Neural cell (in vitro differentiated cells): ENCODE data around the gene ABCA10. TPM values are rescaled to one million over a fixed set of nuclear protein-coding genes. Genes with fewer than 3 reads are reported as not detected.
A peak's percentile ranks its signal among the peaks of the same experiment; 100 is the strongest.

Experiments used
- H2AFZ ChIP-seq: fragments of 200-600, 300-800 bp; sonication (generic), shearing (Covaris generic); 2 replicates; pipeline ENCODE4 v1.6.0; 2014; ENCODE audit warnings: low read depth, mild to moderate bottlenecking, antibody characterized with exemption, low read length, moderate library complexity
- H3F3A ChIP-seq: fragments of 200-600 bp; shearing (Covaris generic); 2 replicates; pipeline ENCODE4 v1.6.1; 2016; ENCODE audit warnings: mild to moderate bottlenecking, moderate library complexity, mixed read lengths, antibody characterized with exemption, low read length; ENCODE audit not compliant: insufficient read depth, poor library complexity, severe bottlenecking
- H3K27ac ChIP-seq: fragments of 200-600, 300-800 bp; sonication (generic), shearing (Covaris generic); 2 replicates; pipeline ENCODE4 v1.5.1; 2014; ENCODE audit warnings: mild to moderate bottlenecking, low read length, moderate library complexity
- H3K27me3 ChIP-seq: fragments of 300-800, 200-600 bp; sonication (generic), shearing (Covaris generic); 2 replicates; pipeline ENCODE4 v1.6.0; 2014; ENCODE audit warnings: mild to moderate bottlenecking, low read depth, low read length, moderate library complexity; ENCODE audit not compliant: insufficient read depth
- H3K36me3 ChIP-seq: fragments of 300-800, 200-600 bp; sonication (generic), shearing (Covaris generic); 2 replicates; pipeline ENCODE4 v1.5.1; 2014; ENCODE audit warnings: mild to moderate bottlenecking, antibody characterized with exemption, low read length, moderate library complexity; ENCODE audit not compliant: insufficient read depth
- H3K4me2 ChIP-seq: fragments of 300-800, 200-600 bp; sonication (generic), shearing (Covaris generic); 2 replicates; pipeline ENCODE4 v1.6.0; 2014; ENCODE audit warnings: mild to moderate bottlenecking, low read length
- H3K4me3 ChIP-seq: fragments of 300-800, 200-600 bp; sonication (generic), shearing (Covaris generic); 2 replicates; pipeline ENCODE4 v1.5.1; 2014; ENCODE audit warnings: mild to moderate bottlenecking, low read length, moderate library complexity
- H3K79me2 ChIP-seq: fragments of 200-600 bp; shearing (Covaris generic); replicated peaks from 2 replicates; pipeline ENCODE4 v1.6.0; 2014; ENCODE audit warnings: mild to moderate bottlenecking, low read length, moderate library complexity; ENCODE audit not compliant: insufficient read depth
- H3K9ac ChIP-seq: fragments of 300-800, 200-600 bp; sonication (generic), shearing (Covaris generic); 2 replicates; pipeline ENCODE4 v1.6.1; 2016; ENCODE audit warnings: mild to moderate bottlenecking, low read length, mixed read lengths
- H3K9me2 ChIP-seq: fragments of 200-600 bp; shearing (Covaris generic); 2 replicates; pipeline ENCODE4 v1.6.1; 2016; ENCODE audit warnings: mild to moderate bottlenecking, low read length, mixed read lengths; ENCODE audit not compliant: insufficient read depth
- H3K9me3 ChIP-seq: fragments of 200-600, 300-800 bp; sonication (generic), shearing (Covaris generic); 2 replicates; pipeline ENCODE4 v1.6.1; 2016; ENCODE audit warnings: mild to moderate bottlenecking, mixed run types, low read length, moderate library complexity, mixed read lengths
- H4K20me1 ChIP-seq: fragments of 200-600 bp; shearing (Covaris generic); 2 replicates; pipeline ENCODE4 v1.6.1; 2016; ENCODE audit warnings: mild to moderate bottlenecking, mixed run types; ENCODE audit not compliant: insufficient read depth
- CTCF ChIP-seq: fragments of 450-650 bp; IDR thresholded peaks from 2 replicates; pipeline ENCODE4 v1.5.1; 2014; ENCODE audit warnings: antibody characterized with exemption, mild to moderate bottlenecking, moderate library complexity; ENCODE audit not compliant: poor library complexity, severe bottlenecking
- EP300 ChIP-seq: fragments of 450-650 bp; conservative IDR thresholded peaks from 2 replicates; pipeline ENCODE4 v1.6.1; 2014; ENCODE audit warnings: antibody characterized with exemption, mild to moderate bottlenecking, moderate library complexity; ENCODE audit not compliant: poor library complexity, severe bottlenecking
- EZH2 ChIP-seq: fragments of 200-600, 300-800 bp; shearing (Covaris generic), sonication (generic); IDR thresholded peaks from 2 replicates; pipeline ENCODE4 v1.6.1; 2014; ENCODE audit warnings: antibody characterized with exemption, low read length, borderline replicate concordance, mild to moderate bottlenecking; ENCODE audit not compliant: insufficient read depth, poor library complexity, severe bottlenecking
- MXI1 ChIP-seq: fragments of 450-650 bp; conservative IDR thresholded peaks from 2 replicates; pipeline ENCODE4 v1.6.1; 2014; ENCODE audit warnings: antibody characterized with exemption, mild to moderate bottlenecking; ENCODE audit not compliant: poor library complexity, severe bottlenecking
- POLR2AphosphoS5 ChIP-seq: IDR thresholded peaks from 2 replicates; pipeline ENCODE4 v1.6.1; 2012
- RAD21 ChIP-seq: fragments of 450-650 bp; conservative IDR thresholded peaks from 2 replicates; pipeline ENCODE4 v1.6.1; 2014; ENCODE audit warnings: antibody characterized with exemption, mild to moderate bottlenecking, moderate library complexity
- SMC3 ChIP-seq: fragments of 450-650 bp; conservative IDR thresholded peaks from 2 replicates; pipeline ENCODE4 v1.6.1; 2014; ENCODE audit warnings: antibody characterized with exemption, mild to moderate bottlenecking, moderate library complexity; ENCODE audit not compliant: poor library complexity
- TAF1 ChIP-seq: IDR thresholded peaks from 2 replicates; pipeline ENCODE4 v1.6.1; 2012; ENCODE audit warnings: low read depth
- polyA plus RNA-seq: library from polyadenylated mRNA; depleted of rRNA; stranded (reverse); fragments of >200 nt; gene quantifications from 2 replicates; pipeline ENCODE4 v1.2.3, GENCODE V29; 2014
- TF ChIP-seq, protein P1 (sequence below): IDR thresholded peaks from 2 replicates; pipeline ENCODE4 v1.6.1; 2012; ENCODE audit warnings: borderline replicate concordance

Gene ABCA10
- polyA plus RNA-seq, 1 donor from 2014 or later = 15.3 TPM

DNA sequence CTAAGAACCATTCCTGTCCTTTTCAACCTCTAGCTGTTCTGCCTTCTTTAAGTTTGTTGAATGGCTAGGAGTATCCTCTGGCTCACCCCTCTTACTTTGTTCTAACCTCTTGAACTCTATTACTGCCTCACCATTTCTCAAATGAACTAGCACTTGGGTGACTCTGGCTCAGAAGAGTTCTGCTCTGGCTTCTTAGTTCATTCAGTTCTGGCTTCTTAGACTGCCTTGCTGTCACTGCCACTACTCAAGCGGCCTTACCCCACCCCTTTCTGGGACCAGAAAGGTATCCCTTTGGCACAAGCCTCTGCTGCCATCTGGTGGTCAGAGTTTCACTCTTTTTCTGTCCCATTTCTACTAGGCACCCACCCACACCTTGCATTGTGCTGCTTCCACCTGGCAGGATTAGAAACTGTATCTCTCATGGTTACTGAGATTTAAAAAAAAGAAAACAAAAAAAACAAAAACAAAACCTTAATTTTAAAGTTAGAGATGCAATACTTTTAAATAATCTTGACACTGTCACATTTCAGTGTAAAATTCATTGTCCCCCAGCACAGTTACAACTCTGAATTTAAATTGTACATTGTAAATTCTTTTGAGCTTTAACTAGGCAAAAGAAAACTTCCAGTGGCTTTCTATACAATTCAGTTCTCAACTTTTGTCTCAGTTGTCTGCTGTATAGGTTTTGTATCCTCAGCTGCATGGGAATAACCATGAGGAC is 6.9 kb upstream of the ABCA10 start:
- H3K4me2 ChIP-seq = no peak overlapping the region
- no peaks in the 10 kb centered on the region for H3F3A ChIP-seq
- no peaks in the 10 kb centered on the region for H3K9me2 ChIP-seq
- H3K9ac ChIP-seq = no peak overlapping the region
- H2AFZ ChIP-seq = no peak overlapping the region
- no peaks in the 10 kb centered on the region for H3K9me3 ChIP-seq
- no peaks in the 10 kb centered on the region for H4K20me1 ChIP-seq
- TF ChIP-seq CTCF (peak; percentile 94), EP300 (no peak), POLR2AphosphoS5 (no peak), MXI1 (no peak), RAD21 (peak; percentile 96), TAF1 (no peak), SMC3 (peak; percentile 97)
- no peaks in the 10 kb centered on the region for H3K36me3 ChIP-seq
- H3K27me3 ChIP-seq = no peaks in the 10 kb centered on the region
- no peak overlapping the region for H3K4me3 ChIP-seq
- H3K27ac ChIP-seq = no peak overlapping the region
- no peaks in the 10 kb centered on the region for H3K79me2 ChIP-seq

GRCh38 chr17:69232650-69233049 is 4.0 kb upstream of the ABCA10 start:
- Histone ChIP-seq H3K27ac (no peak overlapping the region), H3K9ac (no peak overlapping the region), H3K4me2 (no peak overlapping the region), H3K27me3 (no peaks in the 10 kb centered on the region), H3K79me2 (no peaks in the 10 kb centered on the region), H3K4me3 (no peak overlapping the region), H3K36me3 (no peaks in the 10 kb centered on the region), H3F3A (no peaks in the 10 kb centered on the region), H3K9me2 (no peaks in the 10 kb centered on the region), H4K20me1 (no peaks in the 10 kb centered on the region), H3K9me3 (no peaks in the 10 kb centered on the region), H2AFZ (no peak overlapping the region)
- TF ChIP-seq EP300 (no peak), RAD21 (no peak), SMC3 (no peak), POLR2AphosphoS5 (no peak), TAF1 (no peak), CTCF (no peak)

GRCh38 chr17:69231521-69231920 is 2.9 kb upstream of the ABCA10 start:
- TF ChIP-seq TAF1 = no peak
- TF ChIP-seq SMC3 = no peak
- TF ChIP-seq CTCF = no peak
- no peak for TF ChIP-seq POLR2AphosphoS5
- TF ChIP-seq MXI1 = no peak
- no peak for TF ChIP-seq EP300
- TF ChIP-seq, protein P1, sequence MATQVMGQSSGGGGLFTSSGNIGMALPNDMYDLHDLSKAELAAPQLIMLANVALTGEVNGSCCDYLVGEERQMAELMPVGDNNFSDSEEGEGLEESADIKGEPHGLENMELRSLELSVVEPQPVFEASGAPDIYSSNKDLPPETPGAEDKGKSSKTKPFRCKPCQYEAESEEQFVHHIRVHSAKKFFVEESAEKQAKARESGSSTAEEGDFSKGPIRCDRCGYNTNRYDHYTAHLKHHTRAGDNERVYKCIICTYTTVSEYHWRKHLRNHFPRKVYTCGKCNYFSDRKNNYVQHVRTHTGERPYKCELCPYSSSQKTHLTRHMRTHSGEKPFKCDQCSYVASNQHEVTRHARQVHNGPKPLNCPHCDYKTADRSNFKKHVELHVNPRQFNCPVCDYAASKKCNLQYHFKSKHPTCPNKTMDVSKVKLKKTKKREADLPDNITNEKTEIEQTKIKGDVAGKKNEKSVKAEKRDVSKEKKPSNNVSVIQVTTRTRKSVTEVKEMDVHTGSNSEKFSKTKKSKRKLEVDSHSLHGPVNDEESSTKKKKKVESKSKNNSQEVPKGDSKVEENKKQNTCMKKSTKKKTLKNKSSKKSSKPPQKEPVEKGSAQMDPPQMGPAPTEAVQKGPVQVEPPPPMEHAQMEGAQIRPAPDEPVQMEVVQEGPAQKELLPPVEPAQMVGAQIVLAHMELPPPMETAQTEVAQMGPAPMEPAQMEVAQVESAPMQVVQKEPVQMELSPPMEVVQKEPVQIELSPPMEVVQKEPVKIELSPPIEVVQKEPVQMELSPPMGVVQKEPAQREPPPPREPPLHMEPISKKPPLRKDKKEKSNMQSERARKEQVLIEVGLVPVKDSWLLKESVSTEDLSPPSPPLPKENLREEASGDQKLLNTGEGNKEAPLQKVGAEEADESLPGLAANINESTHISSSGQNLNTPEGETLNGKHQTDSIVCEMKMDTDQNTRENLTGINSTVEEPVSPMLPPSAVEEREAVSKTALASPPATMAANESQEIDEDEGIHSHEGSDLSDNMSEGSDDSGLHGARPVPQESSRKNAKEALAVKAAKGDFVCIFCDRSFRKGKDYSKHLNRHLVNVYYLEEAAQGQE = no peak
- no peak for TF ChIP-seq EZH2
- TF ChIP-seq RAD21 = no peak
- H3K36me3 ChIP-seq = no peaks in the 10 kb centered on the region
- H3K4me2 ChIP-seq = no peak overlapping the region
- H2AFZ ChIP-seq = no peak overlapping the region
- H3K27ac ChIP-seq = no peak overlapping the region
- H3K9me3 ChIP-seq = no peaks in the 10 kb centered on the region
- no peaks in the 10 kb centered on the region for H3K9me2 ChIP-seq
- no peaks in the 10 kb centered on the region for H3F3A ChIP-seq
- no peak overlapping the region for H3K4me3 ChIP-seq
- no peaks in the 10 kb centered on the region for H3K79me2 ChIP-seq
- H4K20me1 ChIP-seq = no peaks in the 10 kb centered on the region
- no peaks in the 10 kb centered on the region for H3K27me3 ChIP-seq
- no peak overlapping the region for H3K9ac ChIP-seq
